K562 (cell line): ENCODE results near the gene LRRC61. TPM values are rescaled to one million over a fixed set of nuclear protein-coding genes. Genes with fewer than 3 reads are reported as not detected.

Experiments
- CBFA2T2 ChIP-seq: fragments of 450-650 bp; conservative IDR thresholded peaks from 2 replicates; pipeline ENCODE4 v1.6.1; 2017; ENCODE audit warnings: mild to moderate bottlenecking
- CBFA2T3 ChIP-seq: fragments of 450-650 bp; IDR thresholded peaks from 2 replicates; pipeline ENCODE4 v1.6.1; 2017
- CBX3 ChIP-seq, 2 experiments: IDR thresholded peaks; 1 replicate in 1 of 2; 2 replicates in 1 of 2; pipeline ENCODE4 v1.6.1; 2012; ENCODE audit warnings: inconsistent platforms in 2 of 2, low read length in 2 of 2, borderline replicate concordance in 1 of 2, control low read depth in 1 of 2
- GATAD2A ChIP-seq: fragments of 450-650 bp; IDR thresholded peaks from 2 replicates; pipeline ENCODE4 v1.6.1; 2017
- NCOR1 ChIP-seq: fragments of 450-650 bp; IDR thresholded peaks from 2 replicates; pipeline ENCODE4 v1.6.1; 2016; ENCODE audit warnings: mild to moderate bottlenecking, moderate library complexity
- NFIC ChIP-seq: fragments of 450-650 bp; IDR thresholded peaks from 2 replicates; pipeline ENCODE4 v1.6.1; 2017; ENCODE audit warnings: mild to moderate bottlenecking, inconsistent platforms
- NR2C1 ChIP-seq, 2 experiments: fragments of 450-650 bp; IDR thresholded peaks; 2 replicates each; pipeline ENCODE4 v1.6.1; 2017; ENCODE audit warnings: mild to moderate bottlenecking in 2 of 2, antibody characterized with exemption in 1 of 2, inconsistent platforms in 1 of 2, missing compliant biosample characterization in 1 of 2, missing genetic modification characterization in 1 of 2
- NR2C2 ChIP-seq, 2 experiments: fragments of 200-800 bp in 1 of 2; sonication (Bioruptor generic) in 1 of 2; sonication (generic) in 1 of 2; formaldehyde crosslinking in 1 of 2; IDR thresholded peaks; 2 replicates each; pipeline versions ENCODE4 v1.6.1 to v1.8.0; 2016 to 2022; ENCODE audit warnings: mild to moderate bottlenecking in 1 of 2, missing compliant biosample characterization in 1 of 2, missing genetic modification characterization in 1 of 2, missing genetic modification reagents in 1 of 2
- SP1 ChIP-seq: sonication (generic); formaldehyde crosslinking; IDR thresholded peaks from 2 replicates; pipeline ENCODE4 v1.8.1; 2022; ENCODE audit warnings: mild to moderate bottlenecking, missing genetic modification reagents
- ZNF79 ChIP-seq: fragments of 250-450 bp; sonication (Bioruptor Pico); IDR thresholded peaks from 2 replicates; pipeline ENCODE4 v1.4.0; 2020; ENCODE audit warnings: low read depth, mild to moderate bottlenecking, moderate library complexity
- polyA plus RNA-seq, 8 experiments: library from polyadenylated mRNA; depleted of rRNA in 4 of 8; stranded (reverse) in 5 of 8; unstranded in 3 of 8; fragments of >200 nt; fragmentation: Nextera tagmentation in 2 of 8; fragmentation: Illumina TruSeq in 1 of 8; extraction: Ambion mirVana in 2 of 8; extraction: Trizol in 1 of 8; gene quantifications; 2 replicates each; pipeline versions ENCODE4 v1.2.1 to v1.2.3, GENCODE V29; 2011 to 2014; ENCODE audit warnings: inconsistent platforms in 1 of 8, missing spikeins in 1 of 8
- total RNA-seq, 7 experiments: library from RNA; depleted of rRNA in 6 of 7; stranded (reverse); fragments of >200 nt in 6 of 7; fragmentation: Illumina TruSeq in 2 of 7; extraction: Trizol in 2 of 7; gene quantifications; 2 replicates each; pipeline versions ENCODE4 v1.2.1 to v1.2.3, GENCODE V29; 2011 to 2021; ENCODE audit warnings: low replicate concordance in 1 of 7
- TF ChIP-seq, protein P1 (sequence below): fragments of 450-650 bp; IDR thresholded peaks from 2 replicates; pipeline ENCODE4 v1.6.1; 2017; ENCODE audit warnings: antibody characterized with exemption, mild to moderate bottlenecking
- TF ChIP-seq, protein P2 (sequence below): fragments of 450-650 bp; IDR thresholded peaks from 2 replicates; pipeline ENCODE4 v1.6.1; 2016; ENCODE audit warnings: mild to moderate bottlenecking
- TF ChIP-seq, protein P3 (sequence below): IDR thresholded peaks from 2 replicates; pipeline ENCODE4 v1.6.1; 2011; ENCODE audit not compliant: insufficient read length; ENCODE audit errors: extremely low read depth
- TF ChIP-seq, protein P4 (sequence below): sonication (generic); formaldehyde crosslinking; IDR thresholded peaks from 2 replicates; pipeline ENCODE4 v1.9.0; 2022; ENCODE audit warnings: mild to moderate bottlenecking, missing genetic modification reagents
- TF ChIP-seq, protein P5 (sequence below): sonication (generic); formaldehyde crosslinking; IDR thresholded peaks from 2 replicates; pipeline ENCODE4 v1.8.1; 2023; ENCODE audit warnings: mild to moderate bottlenecking, missing genetic modification reagents

The LRRC61 gene
- total and polyA plus RNA-seq, 9 of the 15 experiments (the other 6 are each of a cell fraction or from before 2014, with no cell fraction given): 1.3 to 55.2 (median 35.2) TPM

DNA sequence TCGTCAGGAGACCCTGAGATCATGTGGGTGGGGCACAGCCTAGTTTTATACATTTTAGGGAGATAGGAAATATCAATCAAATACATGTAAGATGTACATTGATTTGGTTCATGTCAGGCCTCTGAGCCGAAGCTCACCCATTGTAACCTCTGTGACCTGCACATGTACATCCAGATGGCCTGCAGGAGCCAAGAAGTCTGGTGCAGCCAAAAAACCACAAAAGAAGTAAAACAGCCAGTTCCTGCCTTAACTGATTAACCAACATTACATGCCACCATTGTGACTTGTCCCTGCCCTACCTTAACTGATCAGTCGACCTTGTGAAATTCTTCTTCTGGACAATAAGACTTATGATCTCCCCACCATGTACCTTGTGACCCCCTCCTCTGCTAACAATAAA, 16.0 kb upstream of the LRRC61 start (continued):
- TF ChIP-seq NR2C2 (CRISPR knock-in tag; IDR thresholded peaks at IDR 0.05) (no peak), NR2C2 (tag; IDR thresholded peaks at IDR 0.05) (0 out of 2 replicates have a peak, but pooled peaks have one; percentile 35), CBX3 (IDR thresholded peaks at IDR 0.05; ENCODE audit: borderline replicate concordance in 1 of 2, low read length in 2 of 2) (peak; percentile 88 to 94; a peak in 2 of 3 replicates), NR2C1 (IDR thresholded peaks at IDR 0.05) (0 out of 2 replicates have a peak, but pooled peaks have one; percentile 17), NR2C1 (tag; IDR thresholded peaks at IDR 0.05) (peak; percentile 66), NFIC (peak; percentile 21; the same call in 1 of the 2 replicates), CBFA2T2 (peak; percentile 21; the same call in 1 of the 2 replicates), CBFA2T3 (peak; percentile 50), GATAD2A (no peak), ZNF79 (CRISPR knock-in tag) (no peak), NCOR1 (0 out of 2 replicates have a peak, but pooled peaks have one; percentile 23), SP1 (CRISPR knock-in tag) (0 out of 2 replicates have a peak, but pooled peaks have one; percentile 32)
- TF ChIP-seq, protein P1, sequence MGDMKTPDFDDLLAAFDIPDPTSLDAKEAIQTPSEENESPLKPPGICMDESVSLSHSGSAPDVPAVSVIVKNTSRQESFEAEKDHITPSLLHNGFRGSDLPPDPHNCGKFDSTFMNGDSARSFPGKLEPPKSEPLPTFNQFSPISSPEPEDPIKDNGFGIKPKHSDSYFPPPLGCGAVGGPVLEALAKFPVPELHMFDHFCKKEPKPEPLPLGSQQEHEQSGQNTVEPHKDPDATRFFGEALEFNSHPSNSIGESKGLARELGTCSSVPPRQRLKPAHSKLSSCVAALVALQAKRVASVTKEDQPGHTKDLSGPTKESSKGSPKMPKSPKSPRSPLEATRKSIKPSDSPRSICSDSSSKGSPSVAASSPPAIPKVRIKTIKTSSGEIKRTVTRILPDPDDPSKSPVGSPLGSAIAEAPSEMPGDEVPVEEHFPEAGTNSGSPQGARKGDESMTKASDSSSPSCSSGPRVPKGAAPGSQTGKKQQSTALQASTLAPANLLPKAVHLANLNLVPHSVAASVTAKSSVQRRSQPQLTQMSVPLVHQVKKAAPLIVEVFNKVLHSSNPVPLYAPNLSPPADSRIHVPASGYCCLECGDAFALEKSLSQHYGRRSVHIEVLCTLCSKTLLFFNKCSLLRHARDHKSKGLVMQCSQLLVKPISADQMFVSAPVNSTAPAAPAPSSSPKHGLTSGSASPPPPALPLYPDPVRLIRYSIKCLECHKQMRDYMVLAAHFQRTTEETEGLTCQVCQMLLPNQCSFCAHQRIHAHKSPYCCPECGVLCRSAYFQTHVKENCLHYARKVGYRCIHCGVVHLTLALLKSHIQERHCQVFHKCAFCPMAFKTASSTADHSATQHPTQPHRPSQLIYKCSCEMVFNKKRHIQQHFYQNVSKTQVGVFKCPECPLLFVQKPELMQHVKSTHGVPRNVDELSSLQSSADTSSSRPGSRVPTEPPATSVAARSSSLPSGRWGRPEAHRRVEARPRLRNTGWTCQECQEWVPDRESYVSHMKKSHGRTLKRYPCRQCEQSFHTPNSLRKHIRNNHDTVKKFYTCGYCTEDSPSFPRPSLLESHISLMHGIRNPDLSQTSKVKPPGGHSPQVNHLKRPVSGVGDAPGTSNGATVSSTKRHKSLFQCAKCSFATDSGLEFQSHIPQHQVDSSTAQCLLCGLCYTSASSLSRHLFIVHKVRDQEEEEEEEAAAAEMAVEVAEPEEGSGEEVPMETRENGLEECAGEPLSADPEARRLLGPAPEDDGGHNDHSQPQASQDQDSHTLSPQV: peak; percentile 63; the same call in 1 of the 2 replicates
- TF ChIP-seq, protein P2, sequence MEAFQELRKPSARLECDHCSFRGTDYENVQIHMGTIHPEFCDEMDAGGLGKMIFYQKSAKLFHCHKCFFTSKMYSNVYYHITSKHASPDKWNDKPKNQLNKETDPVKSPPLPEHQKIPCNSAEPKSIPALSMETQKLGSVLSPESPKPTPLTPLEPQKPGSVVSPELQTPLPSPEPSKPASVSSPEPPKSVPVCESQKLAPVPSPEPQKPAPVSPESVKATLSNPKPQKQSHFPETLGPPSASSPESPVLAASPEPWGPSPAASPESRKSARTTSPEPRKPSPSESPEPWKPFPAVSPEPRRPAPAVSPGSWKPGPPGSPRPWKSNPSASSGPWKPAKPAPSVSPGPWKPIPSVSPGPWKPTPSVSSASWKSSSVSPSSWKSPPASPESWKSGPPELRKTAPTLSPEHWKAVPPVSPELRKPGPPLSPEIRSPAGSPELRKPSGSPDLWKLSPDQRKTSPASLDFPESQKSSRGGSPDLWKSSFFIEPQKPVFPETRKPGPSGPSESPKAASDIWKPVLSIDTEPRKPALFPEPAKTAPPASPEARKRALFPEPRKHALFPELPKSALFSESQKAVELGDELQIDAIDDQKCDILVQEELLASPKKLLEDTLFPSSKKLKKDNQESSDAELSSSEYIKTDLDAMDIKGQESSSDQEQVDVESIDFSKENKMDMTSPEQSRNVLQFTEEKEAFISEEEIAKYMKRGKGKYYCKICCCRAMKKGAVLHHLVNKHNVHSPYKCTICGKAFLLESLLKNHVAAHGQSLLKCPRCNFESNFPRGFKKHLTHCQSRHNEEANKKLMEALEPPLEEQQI: 0 out of 2 replicates have a peak, but pooled peaks have one; percentile 13
- TF ChIP-seq, protein P3, sequence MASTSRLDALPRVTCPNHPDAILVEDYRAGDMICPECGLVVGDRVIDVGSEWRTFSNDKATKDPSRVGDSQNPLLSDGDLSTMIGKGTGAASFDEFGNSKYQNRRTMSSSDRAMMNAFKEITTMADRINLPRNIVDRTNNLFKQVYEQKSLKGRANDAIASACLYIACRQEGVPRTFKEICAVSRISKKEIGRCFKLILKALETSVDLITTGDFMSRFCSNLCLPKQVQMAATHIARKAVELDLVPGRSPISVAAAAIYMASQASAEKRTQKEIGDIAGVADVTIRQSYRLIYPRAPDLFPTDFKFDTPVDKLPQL: no peak
- TF ChIP-seq, protein P4, sequence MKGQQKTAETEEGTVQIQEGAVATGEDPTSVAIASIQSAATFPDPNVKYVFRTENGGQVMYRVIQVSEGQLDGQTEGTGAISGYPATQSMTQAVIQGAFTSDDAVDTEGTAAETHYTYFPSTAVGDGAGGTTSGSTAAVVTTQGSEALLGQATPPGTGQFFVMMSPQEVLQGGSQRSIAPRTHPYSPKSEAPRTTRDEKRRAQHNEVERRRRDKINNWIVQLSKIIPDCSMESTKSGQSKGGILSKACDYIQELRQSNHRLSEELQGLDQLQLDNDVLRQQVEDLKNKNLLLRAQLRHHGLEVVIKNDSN (CRISPR knock-in tag): no peak
- TF ChIP-seq, protein P5, sequence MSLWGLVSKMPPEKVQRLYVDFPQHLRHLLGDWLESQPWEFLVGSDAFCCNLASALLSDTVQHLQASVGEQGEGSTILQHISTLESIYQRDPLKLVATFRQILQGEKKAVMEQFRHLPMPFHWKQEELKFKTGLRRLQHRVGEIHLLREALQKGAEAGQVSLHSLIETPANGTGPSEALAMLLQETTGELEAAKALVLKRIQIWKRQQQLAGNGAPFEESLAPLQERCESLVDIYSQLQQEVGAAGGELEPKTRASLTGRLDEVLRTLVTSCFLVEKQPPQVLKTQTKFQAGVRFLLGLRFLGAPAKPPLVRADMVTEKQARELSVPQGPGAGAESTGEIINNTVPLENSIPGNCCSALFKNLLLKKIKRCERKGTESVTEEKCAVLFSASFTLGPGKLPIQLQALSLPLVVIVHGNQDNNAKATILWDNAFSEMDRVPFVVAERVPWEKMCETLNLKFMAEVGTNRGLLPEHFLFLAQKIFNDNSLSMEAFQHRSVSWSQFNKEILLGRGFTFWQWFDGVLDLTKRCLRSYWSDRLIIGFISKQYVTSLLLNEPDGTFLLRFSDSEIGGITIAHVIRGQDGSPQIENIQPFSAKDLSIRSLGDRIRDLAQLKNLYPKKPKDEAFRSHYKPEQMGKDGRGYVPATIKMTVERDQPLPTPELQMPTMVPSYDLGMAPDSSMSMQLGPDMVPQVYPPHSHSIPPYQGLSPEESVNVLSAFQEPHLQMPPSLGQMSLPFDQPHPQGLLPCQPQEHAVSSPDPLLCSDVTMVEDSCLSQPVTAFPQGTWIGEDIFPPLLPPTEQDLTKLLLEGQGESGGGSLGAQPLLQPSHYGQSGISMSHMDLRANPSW (CRISPR knock-in tag): no peak
